Thyroid gland (tissue), 4 donors: ENCODE measurements around the gene CACNA1B. TPM values are rescaled to one million over a fixed set of nuclear protein-coding genes. Genes with fewer than 3 reads are reported as not detected.

Experiments used
- DNase-seq, 2 donors: peaks; one replicate each; pipeline ENCODE4 v3.0.0-alpha.2; 2019
- H3K27ac ChIP-seq, 3 donors: fragments of 200-600 bp; sonication (generic); 1 replicate in 2 of 3; 2 replicates in 1 of 3; pipeline ENCODE4 v1.5.1; 2016 to 2019; ENCODE audit warnings: mild to moderate bottlenecking in 1 of 3, moderate library complexity in 1 of 3
- H3K27me3 ChIP-seq: fragments of 200-600 bp; sonication (generic); one replicate; pipeline ENCODE4 v1.5.1; 2019
- H3K36me3 ChIP-seq, 2 donors: fragments of 200-600 bp; sonication (generic); one replicate each; pipeline ENCODE4 v1.5.1; 2016 to 2019
- H3K4me1 ChIP-seq, 2 donors: fragments of 200-600 bp; sonication (generic); one replicate each; pipeline ENCODE4 v1.5.1; 2017 to 2019
- H3K4me3 ChIP-seq, 3 donors: fragments of 200-600 bp; sonication (generic); replicated peaks in 1 of 3; 1 replicate in 2 of 3; 2 replicates in 1 of 3; pipeline ENCODE4 v1.5.1; 2016; ENCODE audit warnings: mild to moderate bottlenecking in 1 of 3
- H3K9me3 ChIP-seq: fragments of 200-600 bp; sonication (generic); one replicate; pipeline ENCODE4 v1.5.1; 2017
- POLR2A ChIP-seq, 2 donors: fragments of 450-650 bp; IDR thresholded peaks; one replicate each; pipeline ENCODE4 v1.6.1; 2017; ENCODE audit warnings: antibody characterized with exemption in 2 of 2, mild to moderate bottlenecking in 2 of 2, moderate library complexity in 1 of 2
- WGBS, 2 donors: methylation state at CpG; one replicate each; pipeline ENCODE4 v1.1.5; 2017; 5-methylcytosine and 5-hydroxymethylcytosine counted together
- intact Hi-C: fragments of 100-400 bp; cut with DNase I; formaldehyde crosslinking; loops from one replicate; pipeline ENCODE4 v1.15.1; 2023
- total RNA-seq, 4 donors: library from RNA; depleted of rRNA; stranded (reverse); fragments of >200 nt; gene quantifications; one replicate each; pipeline ENCODE4 v1.2.3, GENCODE V29; 2016
- TF ChIP-seq, protein P1 (sequence below), 6 experiments: fragments of 200-600 bp in 3 of 6; fragments of 450-650 bp in 3 of 6; sonication (generic) in 3 of 6; IDR thresholded peaks; one replicate each; pipeline ENCODE4 v1.5.1; 2016 to 2019; ENCODE audit warnings: antibody characterized with exemption in 6 of 6, mild to moderate bottlenecking in 2 of 6, inconsistent platforms in 1 of 6, moderate library complexity in 1 of 6

The CACNA1B gene
- total RNA-seq, 4 donors from 2014 or later = 0.13 to 0.68 (median 0.35) TPM

DNA sequence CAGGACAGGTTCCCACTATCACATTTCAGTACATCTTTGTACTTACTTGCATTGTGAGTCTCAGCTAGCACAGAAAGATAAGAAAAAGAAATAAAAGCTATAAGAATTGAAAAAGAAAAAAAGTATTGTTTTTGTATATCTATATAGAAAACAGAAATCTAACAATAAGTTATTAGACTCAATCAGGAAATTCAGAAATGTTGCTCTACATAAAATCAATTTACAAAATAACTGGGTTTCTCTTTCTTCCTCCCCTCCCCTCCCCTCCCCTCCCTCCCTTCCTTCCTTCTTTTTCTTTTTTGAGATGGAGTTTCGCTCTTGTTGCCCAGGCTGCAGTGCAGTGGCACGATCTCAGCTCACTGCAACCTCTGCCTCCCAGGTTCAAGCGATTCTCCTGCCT lies 7.2 kb upstream of the CACNA1B start:
- Histone ChIP-seq H3K4me3 (no peak overlapping the region), H3K9me3 (no peaks in the 10 kb centered on the region), H3K4me1 (no peaks in the 10 kb centered on the region), H3K27me3 (no peaks in the 10 kb centered on the region), H3K27ac (no peak overlapping the region), H3K36me3 (no peaks in the 10 kb centered on the region)
- 82 to 87% methylated on average over 3 of the region's 3 CpGs for WGBS, 2 donors
- intact Hi-C loops = no loop called here
- TF ChIP-seq, protein P1, sequence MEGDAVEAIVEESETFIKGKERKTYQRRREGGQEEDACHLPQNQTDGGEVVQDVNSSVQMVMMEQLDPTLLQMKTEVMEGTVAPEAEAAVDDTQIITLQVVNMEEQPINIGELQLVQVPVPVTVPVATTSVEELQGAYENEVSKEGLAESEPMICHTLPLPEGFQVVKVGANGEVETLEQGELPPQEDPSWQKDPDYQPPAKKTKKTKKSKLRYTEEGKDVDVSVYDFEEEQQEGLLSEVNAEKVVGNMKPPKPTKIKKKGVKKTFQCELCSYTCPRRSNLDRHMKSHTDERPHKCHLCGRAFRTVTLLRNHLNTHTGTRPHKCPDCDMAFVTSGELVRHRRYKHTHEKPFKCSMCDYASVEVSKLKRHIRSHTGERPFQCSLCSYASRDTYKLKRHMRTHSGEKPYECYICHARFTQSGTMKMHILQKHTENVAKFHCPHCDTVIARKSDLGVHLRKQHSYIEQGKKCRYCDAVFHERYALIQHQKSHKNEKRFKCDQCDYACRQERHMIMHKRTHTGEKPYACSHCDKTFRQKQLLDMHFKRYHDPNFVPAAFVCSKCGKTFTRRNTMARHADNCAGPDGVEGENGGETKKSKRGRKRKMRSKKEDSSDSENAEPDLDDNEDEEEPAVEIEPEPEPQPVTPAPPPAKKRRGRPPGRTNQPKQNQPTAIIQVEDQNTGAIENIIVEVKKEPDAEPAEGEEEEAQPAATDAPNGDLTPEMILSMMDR (IDR thresholded peaks at IDR 0.05) = no peak
- TF ChIP-seq POLR2A (IDR thresholded peaks at IDR 0.05) = no peak
- no peak for DNase-seq

- H3K27ac ChIP-seq = no peak overlapping the region
- DNase-seq = no peak
- intact Hi-C loops = no loop called here
- no peaks in the 10 kb centered on the region for H3K36me3 ChIP-seq
- no peak overlapping the region for H3K4me3 ChIP-seq
- WGBS, 2 donors = 78 to 86% methylated on average over 10 of the region's 10 CpGs
- H3K27me3 ChIP-seq = no peaks in the 10 kb centered on the region
- TF ChIP-seq, protein P1 (IDR thresholded peaks at IDR 0.05) = no peak
- no peak for TF ChIP-seq POLR2A (IDR thresholded peaks at IDR 0.05)
- no peaks in the 10 kb centered on the region for H3K9me3 ChIP-seq
- H3K4me1 ChIP-seq = no peaks in the 10 kb centered on the region
These were observed 5.3 kb upstream of the CACNA1B start for GRCh38 chr9:137872296-137872695.

GRCh38 chr9:137873408-137873807 lies 4.2 kb upstream of the CACNA1B start:
- H3K4me1 ChIP-seq = peaks cover 2 to 5% of the 10 kb centered on the region in 2 donors
- DNase-seq = no peak
- WGBS, 2 donors = 74 to 78% methylated on average over 7 to 8 of the region's 8 CpGs
- no peaks in the 10 kb centered on the region for H3K36me3 ChIP-seq
- peaks cover 2% of the 10 kb centered on the region for H3K27me3 ChIP-seq
- no peak overlapping the region for H3K27ac ChIP-seq
- TF ChIP-seq, protein P1 (IDR thresholded peaks at IDR 0.05) = no peak
- TF ChIP-seq POLR2A (IDR thresholded peaks at IDR 0.05) = no peak
- no peak overlapping the region for H3K4me3 ChIP-seq
- no peaks in the 10 kb centered on the region for H3K9me3 ChIP-seq
- intact Hi-C loops = no loop called here

DNA sequence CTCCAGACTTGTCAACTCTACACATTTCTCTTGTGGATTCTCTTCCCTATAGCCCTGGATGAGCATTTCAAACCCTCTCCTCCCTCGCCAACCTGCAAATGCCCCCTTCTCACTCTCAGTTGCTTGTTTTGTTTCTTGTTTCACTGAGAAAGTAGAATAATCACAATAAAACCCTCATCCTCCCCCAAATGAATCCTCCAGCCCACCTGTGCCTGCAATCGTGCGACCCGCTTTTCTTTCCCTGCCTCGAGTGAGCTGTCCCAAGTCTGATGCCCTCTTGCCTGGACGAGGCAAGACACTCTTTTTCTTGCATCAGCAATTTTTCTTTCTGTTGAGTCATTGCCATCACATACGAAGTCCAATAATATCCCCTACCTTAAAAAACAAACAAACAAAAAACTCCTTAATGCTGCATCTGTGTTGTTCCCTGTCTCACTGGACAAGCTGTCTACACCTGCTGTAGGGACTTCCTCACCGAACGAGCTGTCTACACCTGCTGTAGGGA lies 3.7 kb upstream of the CACNA1B start:
- Histone ChIP-seq H3K9me3 (no peaks in the 10 kb centered on the region), H3K27ac (no peak overlapping the region), H3K27me3 (peaks cover 3% of the 10 kb centered on the region), H3K4me1 (peaks cover 3 to 6% of the 10 kb centered on the region in 2 donors), H3K36me3 (no peaks in the 10 kb centered on the region), H3K4me3 (no peak overlapping the region)
- TF ChIP-seq POLR2A (IDR thresholded peaks at IDR 0.05) = no peak
- TF ChIP-seq, protein P1 (IDR thresholded peaks at IDR 0.05) = no peak
- DNase-seq = no peak
- 82 to 84% methylated on average over 9 of the region's 9 CpGs for WGBS, 2 donors
- intact Hi-C loops = no loop called here

DNA sequence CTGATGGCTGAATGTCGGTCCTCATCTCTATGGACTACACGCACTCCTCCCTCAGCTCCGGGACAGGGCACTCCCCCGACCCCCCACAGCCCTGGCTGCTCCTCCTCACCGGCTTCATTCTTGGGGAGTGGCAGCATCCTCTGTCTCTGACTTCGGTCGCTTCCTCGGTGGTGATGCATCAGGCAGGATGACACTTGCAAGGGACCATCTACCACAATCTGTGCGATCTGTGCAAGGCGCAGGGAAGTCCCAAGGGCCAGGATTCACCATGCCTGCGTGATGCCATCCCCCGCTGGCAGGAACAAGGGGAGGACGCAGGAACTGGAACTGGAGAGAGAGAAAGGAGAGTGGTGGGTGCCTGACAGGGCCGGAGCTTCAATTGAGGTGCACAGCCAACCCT lies 2.2 kb upstream of the CACNA1B start:
- TF ChIP-seq, protein P1 (IDR thresholded peaks at IDR 0.05) = no peak
- no peak for TF ChIP-seq POLR2A (IDR thresholded peaks at IDR 0.05)
- Histone ChIP-seq H3K36me3 (no peaks in the 10 kb centered on the region), H3K27me3 (peaks cover 3% of the 10 kb centered on the region), H3K27ac (no peak overlapping the region), H3K4me3 (no peak overlapping the region), H3K4me1 (peaks cover 3 to 6% of the 10 kb centered on the region in 2 donors), H3K9me3 (no peaks in the 10 kb centered on the region)
- intact Hi-C loops = no loop called here
- no peak for DNase-seq
- 80 to 87% methylated on average over 13 to 14 of the region's 14 CpGs for WGBS, 2 donors
